Ovary (tissue), 3 donors: ENCODE data around the gene RNF180.

Experiments used
- POLR2A ChIP-seq: fragments of 450-650 bp; IDR thresholded peaks from one replicate; pipeline ENCODE4 v1.6.1; 2017; ENCODE audit warnings: antibody characterized with exemption, mild to moderate bottlenecking, moderate library complexity
- TF ChIP-seq, protein P1 (sequence below), 3 donors: fragments of 450-650 bp in 2 of 3; fragments of 200-600 bp in 1 of 3; IDR thresholded peaks; one replicate each; pipeline versions ENCODE4 v1.5.1 to v1.8.0; 2016 to 2022; ENCODE audit warnings: antibody characterized with exemption in 3 of 3, mild to moderate bottlenecking in 1 of 3
- donor health status: DM: no; HTN: no; CAD: no.

DNA sequence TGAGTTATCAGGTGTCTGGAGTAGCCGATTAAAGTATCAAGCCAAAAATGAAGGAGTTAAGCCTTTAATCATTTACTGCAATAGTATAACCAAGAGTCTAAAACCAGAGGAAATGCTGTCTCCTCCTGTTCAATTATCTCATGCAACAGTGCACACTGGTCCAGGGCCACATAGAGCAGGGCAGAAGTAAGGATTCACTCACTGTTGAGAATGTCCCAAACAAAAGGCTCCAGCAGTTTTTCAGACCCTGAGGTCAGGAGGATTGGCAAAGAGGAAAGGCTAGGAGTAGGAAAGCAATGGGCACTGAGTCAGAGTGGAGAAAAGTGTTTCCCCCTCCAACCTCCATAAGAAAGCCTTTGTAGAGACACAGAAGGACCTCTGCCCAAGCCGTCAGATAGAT lies 168.2 kb downstream of the RNF180 start:
- TF ChIP-seq, protein P1, sequence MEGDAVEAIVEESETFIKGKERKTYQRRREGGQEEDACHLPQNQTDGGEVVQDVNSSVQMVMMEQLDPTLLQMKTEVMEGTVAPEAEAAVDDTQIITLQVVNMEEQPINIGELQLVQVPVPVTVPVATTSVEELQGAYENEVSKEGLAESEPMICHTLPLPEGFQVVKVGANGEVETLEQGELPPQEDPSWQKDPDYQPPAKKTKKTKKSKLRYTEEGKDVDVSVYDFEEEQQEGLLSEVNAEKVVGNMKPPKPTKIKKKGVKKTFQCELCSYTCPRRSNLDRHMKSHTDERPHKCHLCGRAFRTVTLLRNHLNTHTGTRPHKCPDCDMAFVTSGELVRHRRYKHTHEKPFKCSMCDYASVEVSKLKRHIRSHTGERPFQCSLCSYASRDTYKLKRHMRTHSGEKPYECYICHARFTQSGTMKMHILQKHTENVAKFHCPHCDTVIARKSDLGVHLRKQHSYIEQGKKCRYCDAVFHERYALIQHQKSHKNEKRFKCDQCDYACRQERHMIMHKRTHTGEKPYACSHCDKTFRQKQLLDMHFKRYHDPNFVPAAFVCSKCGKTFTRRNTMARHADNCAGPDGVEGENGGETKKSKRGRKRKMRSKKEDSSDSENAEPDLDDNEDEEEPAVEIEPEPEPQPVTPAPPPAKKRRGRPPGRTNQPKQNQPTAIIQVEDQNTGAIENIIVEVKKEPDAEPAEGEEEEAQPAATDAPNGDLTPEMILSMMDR (IDR thresholded peaks at IDR 0.05), result no peak
- no peak for TF ChIP-seq POLR2A
